ENCODE results near the gene NECAB2.

DNA sequence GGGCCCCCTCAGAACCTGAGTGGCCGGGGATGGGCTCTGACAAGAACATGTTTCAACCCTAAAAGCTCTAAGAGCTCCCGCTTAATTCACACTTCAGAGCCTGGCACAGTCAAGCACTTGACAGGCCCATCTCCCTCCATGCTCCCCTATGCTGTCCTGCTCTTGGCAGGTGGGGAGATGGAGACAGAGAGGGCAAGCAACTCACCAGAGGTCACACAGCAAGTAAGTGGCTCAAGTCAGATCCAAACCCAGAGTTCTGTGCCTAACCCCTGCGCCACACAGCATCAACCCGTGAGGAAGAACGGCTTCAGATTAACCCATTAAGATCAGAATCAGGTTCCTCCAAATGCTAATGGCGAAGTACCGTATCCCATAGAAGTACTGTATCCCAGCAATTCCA lies 36.4 kb downstream of the NECAB2 start:
- TF ChIP-seq, protein P1, sequence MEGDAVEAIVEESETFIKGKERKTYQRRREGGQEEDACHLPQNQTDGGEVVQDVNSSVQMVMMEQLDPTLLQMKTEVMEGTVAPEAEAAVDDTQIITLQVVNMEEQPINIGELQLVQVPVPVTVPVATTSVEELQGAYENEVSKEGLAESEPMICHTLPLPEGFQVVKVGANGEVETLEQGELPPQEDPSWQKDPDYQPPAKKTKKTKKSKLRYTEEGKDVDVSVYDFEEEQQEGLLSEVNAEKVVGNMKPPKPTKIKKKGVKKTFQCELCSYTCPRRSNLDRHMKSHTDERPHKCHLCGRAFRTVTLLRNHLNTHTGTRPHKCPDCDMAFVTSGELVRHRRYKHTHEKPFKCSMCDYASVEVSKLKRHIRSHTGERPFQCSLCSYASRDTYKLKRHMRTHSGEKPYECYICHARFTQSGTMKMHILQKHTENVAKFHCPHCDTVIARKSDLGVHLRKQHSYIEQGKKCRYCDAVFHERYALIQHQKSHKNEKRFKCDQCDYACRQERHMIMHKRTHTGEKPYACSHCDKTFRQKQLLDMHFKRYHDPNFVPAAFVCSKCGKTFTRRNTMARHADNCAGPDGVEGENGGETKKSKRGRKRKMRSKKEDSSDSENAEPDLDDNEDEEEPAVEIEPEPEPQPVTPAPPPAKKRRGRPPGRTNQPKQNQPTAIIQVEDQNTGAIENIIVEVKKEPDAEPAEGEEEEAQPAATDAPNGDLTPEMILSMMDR (IDR thresholded peaks at IDR 0.05), result no peak
- no peak for TF ChIP-seq POLR2A (IDR thresholded peaks at IDR 0.05)

Measured in body of pancreas (tissue), 4 donors.